ENCODE results near the gene AK5. TPM values are rescaled to one million over a fixed set of nuclear protein-coding genes. Genes with fewer than 3 reads are reported as not detected.

The AK5 gene
- total and polyA plus RNA-seq, 11 donors = 0.14 to 0.91 (median 0.40) TPM; not detected in 2

DNA sequence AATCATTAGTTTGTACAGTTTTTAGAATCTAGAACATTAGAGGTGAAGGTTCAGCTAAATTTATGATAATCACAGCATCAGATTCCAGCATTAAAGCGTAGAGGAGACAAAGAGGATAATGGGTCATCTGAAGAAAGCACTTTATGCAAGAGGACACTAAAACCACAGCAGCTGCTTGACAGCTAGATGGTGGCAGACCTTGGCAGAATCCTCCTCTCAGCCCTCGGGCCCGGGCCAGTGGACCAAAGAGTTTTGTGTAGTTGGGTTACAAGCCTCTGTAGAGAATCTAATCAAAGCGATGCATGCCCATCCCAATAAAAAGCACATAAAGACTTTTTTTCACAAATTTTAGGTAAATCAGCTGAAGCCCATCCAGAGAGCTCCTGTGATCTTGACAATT lies 59.4 kb downstream of the AK5 start:
- no peak for DNase-seq
- Histone ChIP-seq H3K9me3 (no peaks in the 10 kb centered on the region), H3K4me1 (no peaks in the 10 kb centered on the region), H3K27ac (no peak overlapping the region), H3K36me3 (no peaks in the 10 kb centered on the region), H3K27me3 (peaks cover 0 to 3% (median 0%) of the 10 kb centered on the region in 9 donors), H3K4me3 (no peak overlapping the region)
- intact Hi-C loops (cut with DNase I) = no loop called here
- WGBS, 4 donors = 87 to 90% (median 90%) methylated on average over 4 of the region's 4 CpGs
- TF ChIP-seq, protein P1, sequence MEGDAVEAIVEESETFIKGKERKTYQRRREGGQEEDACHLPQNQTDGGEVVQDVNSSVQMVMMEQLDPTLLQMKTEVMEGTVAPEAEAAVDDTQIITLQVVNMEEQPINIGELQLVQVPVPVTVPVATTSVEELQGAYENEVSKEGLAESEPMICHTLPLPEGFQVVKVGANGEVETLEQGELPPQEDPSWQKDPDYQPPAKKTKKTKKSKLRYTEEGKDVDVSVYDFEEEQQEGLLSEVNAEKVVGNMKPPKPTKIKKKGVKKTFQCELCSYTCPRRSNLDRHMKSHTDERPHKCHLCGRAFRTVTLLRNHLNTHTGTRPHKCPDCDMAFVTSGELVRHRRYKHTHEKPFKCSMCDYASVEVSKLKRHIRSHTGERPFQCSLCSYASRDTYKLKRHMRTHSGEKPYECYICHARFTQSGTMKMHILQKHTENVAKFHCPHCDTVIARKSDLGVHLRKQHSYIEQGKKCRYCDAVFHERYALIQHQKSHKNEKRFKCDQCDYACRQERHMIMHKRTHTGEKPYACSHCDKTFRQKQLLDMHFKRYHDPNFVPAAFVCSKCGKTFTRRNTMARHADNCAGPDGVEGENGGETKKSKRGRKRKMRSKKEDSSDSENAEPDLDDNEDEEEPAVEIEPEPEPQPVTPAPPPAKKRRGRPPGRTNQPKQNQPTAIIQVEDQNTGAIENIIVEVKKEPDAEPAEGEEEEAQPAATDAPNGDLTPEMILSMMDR (IDR thresholded peaks at IDR 0.05) = no peak
- TF ChIP-seq POLR2A (IDR thresholded peaks at IDR 0.05) = no peak
- ATAC-seq = no peak

DNA sequence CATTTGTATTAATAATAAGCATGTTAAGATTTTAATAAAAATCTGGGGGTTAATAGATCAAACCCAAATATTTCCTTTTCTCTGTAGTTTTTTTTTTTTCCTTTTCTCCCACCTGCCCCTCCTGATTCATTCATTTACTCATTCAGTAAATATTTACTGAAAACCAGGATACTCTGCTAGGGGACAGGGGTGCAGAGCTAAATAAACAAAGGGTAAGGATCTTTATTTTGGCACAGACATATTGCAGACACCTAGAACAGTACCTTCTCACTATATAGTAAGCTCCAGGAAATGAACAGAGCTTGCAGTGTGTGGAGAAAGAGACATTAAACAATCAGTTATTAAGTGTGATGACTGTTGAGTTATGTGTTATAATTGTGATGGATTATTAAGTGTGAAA lies 60.9 kb downstream of the AK5 start:
- TF ChIP-seq, protein P1 (IDR thresholded peaks at IDR 0.05) = no peak
- no peak for TF ChIP-seq POLR2A (IDR thresholded peaks at IDR 0.05)
- Histone ChIP-seq H3K27me3 (peaks cover 0 to 3% (median 0%) of the 10 kb centered on the region in 9 donors), H3K9me3 (no peaks in the 10 kb centered on the region), H3K4me1 (peaks cover 0 to 1% (median 0%) of the 10 kb centered on the region in 12 donors), H3K4me3 (no peak overlapping the region), H3K27ac (no peak overlapping the region), H3K36me3 (no peaks in the 10 kb centered on the region)
- DNase-seq = no peak
- intact Hi-C loops (cut with DNase I) = no loop called here
- ATAC-seq = no peak

DNA sequence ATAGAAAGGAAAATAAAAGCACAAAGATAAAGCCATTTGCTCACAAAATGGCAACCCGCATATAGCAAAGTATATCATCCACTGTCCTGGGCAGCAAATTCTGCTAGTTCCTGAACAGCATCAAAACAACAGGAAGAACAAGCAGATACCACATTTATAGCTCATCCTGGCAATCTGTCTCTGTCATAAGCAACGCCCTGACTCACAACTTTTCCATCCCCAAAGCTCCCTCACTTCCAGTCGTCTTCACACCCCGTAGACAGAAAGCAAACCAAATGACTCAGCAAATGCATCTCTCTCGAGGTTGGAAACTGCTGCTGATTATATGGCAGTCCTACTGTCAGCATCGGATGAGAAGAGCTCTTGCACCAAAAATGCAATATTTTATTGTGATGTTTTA lies 65.8 kb downstream of the AK5 start:
- ATAC-seq = no peak
- no peaks in the 10 kb centered on the region for H3K27me3 ChIP-seq
- intact Hi-C loops (cut with DNase I) = no loop called here
- TF ChIP-seq POLR2A (IDR thresholded peaks at IDR 0.05) = no peak
- TF ChIP-seq, protein P1 (IDR thresholded peaks at IDR 0.05) = no peak
- WGBS, 4 donors = 36 to 45% (median 41%) methylated on average over 6 of the region's 6 CpGs
- H3K36me3 ChIP-seq = no peaks in the 10 kb centered on the region
- DNase-seq = no peak
- no peaks in the 10 kb centered on the region for H3K9me3 ChIP-seq
- peaks cover 0 to 5% (median 0%) of the 10 kb centered on the region in 12 donors for H3K4me1 ChIP-seq
- H3K27ac ChIP-seq = no peak overlapping the region
- no peak overlapping the region for H3K4me3 ChIP-seq

DNA sequence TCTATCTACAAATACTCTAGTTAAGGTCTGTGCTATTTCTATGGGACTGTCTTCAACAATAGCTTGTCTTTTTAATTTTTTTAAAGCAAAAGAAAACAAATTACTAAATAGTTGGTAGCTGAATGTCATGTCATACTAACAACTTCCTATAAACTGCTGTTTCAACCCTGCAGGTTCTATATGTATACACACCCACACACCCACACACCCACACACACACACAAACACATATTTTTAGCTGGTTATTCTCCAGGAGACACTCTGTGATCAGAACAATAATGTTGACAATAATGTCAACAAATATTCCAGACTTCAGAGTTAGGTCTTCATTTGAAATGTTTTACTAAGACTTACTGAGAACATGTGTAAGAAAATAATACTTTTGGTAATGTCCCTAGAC lies 66.7 kb downstream of the AK5 start:
- intact Hi-C loops (cut with DNase I) = no loop called here
- DNase-seq (no peak), ATAC-seq (no peak)
- H3K4me3 ChIP-seq = no peak overlapping the region
- H3K27me3 ChIP-seq = no peaks in the 10 kb centered on the region
- TF ChIP-seq POLR2A (IDR thresholded peaks at IDR 0.05) = no peak
- TF ChIP-seq, protein P1 (IDR thresholded peaks at IDR 0.05) = no peak
- H3K27ac ChIP-seq = no peak overlapping the region
- H3K36me3 ChIP-seq = no peaks in the 10 kb centered on the region
- no peaks in the 10 kb centered on the region for H3K9me3 ChIP-seq
- peaks cover 0 to 5% (median 0%) of the 10 kb centered on the region in 12 donors for H3K4me1 ChIP-seq
